Endometrial microvascular endothelial cells (primary cell): ENCODE data around the gene SLC8A1. TPM values are rescaled to one million over a fixed set of nuclear protein-coding genes. Genes with fewer than 3 reads are reported as not detected.

ENCODE experiments used
- in situ Hi-C: cut with HindIII; loops from 2 replicates; pipeline ENCODE4 v1.10.0; 2017; ENCODE audit warnings: low sequenced_read_pairs, low pct_unique_long_range_greater_than_20kb; ENCODE audit errors: inconsistent ontology term
- total RNA-seq: library from RNA; depleted of rRNA; stranded (reverse); fragments of >200 nt; gene quantifications from one replicate; pipeline ENCODE4 v1.2.3, GENCODE V29; 2015; ENCODE audit errors: inconsistent ontology term

SLC8A1 gene
- total RNA-seq, 1 donor from 2014 or later = 0.28 TPM

GRCh38 chr2:40432921-40433483 lies 18.9 kb downstream of the SLC8A1 start:
- in situ Hi-C loops = no loop called here

DNA sequence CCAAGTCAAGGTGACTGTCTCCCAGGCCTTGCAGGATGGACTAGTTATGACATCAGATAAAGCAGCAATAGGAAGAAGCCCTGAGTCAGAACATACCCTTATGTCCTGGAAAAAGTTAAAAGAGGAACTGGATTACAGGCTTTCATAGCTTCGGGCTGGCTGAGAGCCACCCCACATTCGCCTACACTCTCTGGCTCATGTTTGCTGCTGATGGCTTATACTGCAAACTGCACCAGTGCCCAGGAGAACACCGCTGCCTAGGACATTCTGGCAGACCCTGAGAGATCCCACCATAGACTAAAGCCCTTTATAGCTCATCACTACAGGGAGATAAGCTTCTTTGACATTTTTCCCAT lies 20.3 kb downstream of the SLC8A1 start:
- in situ Hi-C loops = no loop called here

DNA sequence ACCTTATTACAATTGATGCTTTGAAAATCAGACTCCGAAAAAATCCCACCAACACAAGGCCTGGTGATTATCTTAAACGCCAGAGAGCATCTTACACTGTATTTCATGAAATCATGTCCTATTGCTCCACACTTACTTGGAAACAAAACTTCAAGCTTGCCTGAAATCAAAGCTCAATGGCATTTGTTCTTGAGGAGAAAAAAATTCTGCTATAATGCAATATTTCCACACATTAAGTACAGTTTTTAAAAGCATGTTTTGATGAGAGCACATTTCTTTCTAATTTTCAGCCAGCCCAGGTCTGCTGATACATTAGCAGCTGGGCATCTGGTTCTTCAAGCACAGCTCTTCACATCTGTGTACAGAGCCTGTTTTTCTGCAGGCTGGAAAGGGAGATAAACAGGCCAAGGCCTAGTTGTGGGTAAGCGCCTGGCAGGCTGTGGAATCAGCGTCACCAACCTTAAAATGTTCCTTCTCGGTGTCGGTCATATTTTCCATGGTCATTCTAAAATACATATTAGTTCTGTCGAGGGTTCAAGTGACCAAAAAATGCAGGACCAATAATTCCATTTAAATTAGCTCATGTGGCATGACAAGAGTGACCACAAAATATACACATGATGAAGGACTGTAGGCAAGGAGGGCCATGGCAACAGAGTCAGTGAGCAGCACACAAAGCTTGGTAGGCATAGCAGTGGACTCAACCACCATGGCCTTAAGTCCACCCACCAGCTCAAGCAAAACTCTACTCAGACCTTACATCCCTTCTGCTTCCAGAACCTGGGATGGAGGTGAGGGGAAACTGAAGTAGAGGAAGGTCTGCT lies 20.9 kb downstream of the SLC8A1 start:
- in situ Hi-C loops = no loop called here

DNA sequence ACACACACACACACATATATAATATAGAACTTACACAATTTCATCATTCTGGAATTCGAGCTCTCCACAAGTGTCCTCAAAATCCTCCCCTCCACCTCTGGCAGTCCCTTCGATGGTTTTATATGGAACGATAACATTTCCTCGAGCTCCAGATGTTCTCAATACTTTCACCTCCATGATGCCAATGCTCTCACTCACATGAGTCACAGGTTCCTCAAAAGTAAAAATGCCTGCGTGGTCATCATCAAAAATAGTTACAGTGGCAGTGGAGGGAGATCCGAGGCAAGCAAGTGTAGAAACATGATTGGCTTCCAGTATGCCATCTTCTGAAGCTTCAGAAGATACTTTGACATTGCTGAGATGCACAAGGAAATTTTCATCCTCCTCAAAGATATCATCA lies 23.5 kb downstream of the SLC8A1 start:
- in situ Hi-C loops = no loop called here

DNA sequence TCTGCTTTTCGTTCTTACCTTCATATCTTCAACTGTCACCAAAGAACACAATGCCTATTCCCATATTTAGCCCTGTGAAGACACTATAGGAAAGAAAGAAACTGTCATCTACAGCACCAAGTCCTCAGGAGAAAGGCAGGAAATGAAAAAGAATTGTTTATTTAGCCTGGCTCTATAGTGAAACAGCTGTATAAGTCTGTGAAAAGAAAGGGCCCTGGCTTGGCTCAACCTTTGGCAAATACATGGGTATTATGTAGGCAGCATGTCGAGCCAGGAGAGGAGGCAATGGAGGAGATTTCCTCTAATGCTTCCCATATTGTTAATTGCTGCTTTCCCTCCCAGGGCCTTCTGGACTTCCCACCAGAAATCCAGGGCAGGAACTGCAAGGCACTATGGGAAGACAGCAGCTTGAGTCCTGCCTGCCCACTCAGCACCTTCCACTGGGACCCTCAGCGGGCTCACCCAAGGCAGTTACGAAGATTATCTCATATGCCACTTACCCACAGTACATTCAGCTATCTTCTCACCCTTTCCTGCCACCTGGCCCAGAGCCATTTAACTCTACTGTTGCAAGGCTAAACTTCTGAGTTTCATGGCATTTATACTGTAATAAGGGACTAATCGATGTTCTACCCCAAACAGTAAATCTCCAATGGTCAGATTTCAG lies 30.1 kb downstream of the SLC8A1 start:
- in situ Hi-C loops = no loop called here

GRCh38 chr2:40420478-40420877 lies 31.4 kb downstream of the SLC8A1 start:
- in situ Hi-C loops = no loop called here

DNA sequence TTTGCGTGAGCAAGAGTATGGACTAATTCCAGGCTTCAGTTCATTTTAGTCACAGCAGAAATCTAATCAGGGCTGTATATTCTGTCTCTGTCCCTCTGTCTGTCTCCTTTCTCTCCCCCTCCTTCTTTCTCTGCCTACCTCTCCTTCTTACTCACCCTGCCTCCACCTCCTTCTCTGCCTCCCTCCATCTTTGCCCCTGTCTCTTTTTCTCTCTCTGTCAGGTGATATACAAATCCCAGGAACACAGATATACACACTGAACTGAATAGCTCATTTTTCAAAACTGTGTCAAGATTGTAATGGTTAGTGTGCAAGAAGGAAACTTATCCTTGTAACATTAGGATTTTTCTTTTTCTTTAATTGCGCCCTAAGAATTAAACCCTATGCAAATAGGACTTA lies 32.5 kb downstream of the SLC8A1 start:
- in situ Hi-C loops = no loop called here

DNA sequence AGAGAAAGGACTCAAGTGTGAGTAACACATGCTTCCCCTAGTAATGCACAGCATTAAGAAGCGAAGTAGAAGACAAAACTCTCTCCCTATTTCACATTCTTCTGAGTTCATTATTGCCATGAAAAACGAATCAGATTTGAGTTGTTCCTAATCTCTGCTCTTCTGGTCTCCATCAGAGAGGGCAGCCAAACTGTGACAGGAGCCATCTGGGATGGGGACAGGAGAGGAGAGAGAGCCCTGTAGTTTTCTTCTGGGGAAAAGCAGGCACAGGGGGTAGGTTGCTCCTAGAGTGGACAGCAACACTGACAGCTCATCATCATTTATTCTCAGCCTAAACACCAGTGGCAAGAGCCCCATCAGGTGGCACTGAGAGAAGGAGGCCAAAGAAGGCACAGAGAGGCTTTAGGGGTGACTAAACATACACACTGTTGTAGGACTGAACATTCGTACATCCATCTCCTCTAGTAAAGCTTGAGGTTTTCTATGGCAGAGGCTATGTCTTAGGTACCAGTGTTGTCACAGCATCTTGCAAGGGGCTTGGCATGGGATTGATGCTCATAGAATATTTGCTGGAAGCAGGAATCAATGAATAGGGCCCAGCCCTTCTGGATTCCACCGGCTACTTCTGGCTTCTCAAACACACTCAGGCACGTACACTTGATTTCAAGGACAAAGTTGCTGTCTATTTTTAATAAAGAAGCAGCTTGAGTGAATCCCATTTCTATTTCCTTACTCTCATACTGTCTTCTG lies 33.1 kb downstream of the SLC8A1 start:
- in situ Hi-C loops = no loop called here

DNA sequence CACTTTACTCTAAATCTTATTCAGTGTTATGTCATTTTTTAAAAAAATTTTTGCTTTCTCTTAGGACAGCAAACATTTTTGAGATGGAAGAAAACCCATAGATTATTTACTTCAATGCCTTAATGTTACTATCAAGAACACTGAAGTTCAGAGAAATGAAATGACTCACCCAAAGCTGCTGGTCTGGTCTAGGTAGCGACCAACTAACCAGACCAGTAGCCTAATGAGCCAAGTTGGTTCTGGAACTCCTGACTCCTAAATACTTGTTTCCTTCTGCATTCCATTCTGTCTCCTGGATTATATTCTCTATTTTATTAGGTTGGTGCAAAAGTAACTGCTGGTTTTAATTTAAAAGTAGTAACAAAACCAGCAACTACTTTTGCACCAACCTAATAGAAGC lies 35.4 kb downstream of the SLC8A1 start:
- in situ Hi-C loops = no loop called here

DNA sequence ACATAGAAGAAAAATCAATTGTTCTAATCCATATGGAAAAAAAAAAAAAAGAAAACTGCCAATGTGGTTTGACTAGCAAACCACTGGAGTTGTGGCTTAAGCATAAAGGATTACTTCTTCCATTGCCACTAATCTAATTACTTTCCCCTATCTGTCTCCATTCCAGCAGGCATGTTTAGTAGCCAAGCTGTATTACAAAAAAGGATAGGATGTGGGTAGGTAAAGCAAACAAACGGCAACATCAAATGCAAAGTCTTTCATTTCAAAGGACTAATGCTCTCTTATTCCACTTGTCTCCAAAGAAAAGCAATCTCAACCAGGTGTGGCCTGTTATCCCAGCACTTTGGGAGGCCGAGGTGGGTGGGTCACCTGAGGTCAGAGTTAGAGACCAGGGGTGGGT lies 36.5 kb downstream of the SLC8A1 start:
- in situ Hi-C loops = no loop called here

DNA sequence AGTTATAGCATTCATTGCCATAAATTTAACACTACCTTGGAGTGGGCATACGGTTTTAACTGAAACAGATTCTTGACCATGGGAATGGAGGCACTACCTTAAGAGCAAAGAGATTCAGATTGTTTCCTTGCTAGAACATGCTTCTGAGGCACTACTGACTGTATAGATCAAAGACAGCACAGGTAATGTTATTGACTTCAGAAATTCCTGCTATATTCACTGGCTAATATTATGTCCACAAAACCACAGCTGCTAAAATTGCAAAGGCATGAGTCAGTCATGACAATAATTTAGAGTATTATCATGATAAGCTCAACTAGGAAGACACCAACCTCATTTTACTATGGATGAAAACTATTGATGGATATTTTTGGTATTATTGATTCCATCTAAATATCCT lies 39.4 kb downstream of the SLC8A1 start:
- in situ Hi-C loops = no loop called here

DNA sequence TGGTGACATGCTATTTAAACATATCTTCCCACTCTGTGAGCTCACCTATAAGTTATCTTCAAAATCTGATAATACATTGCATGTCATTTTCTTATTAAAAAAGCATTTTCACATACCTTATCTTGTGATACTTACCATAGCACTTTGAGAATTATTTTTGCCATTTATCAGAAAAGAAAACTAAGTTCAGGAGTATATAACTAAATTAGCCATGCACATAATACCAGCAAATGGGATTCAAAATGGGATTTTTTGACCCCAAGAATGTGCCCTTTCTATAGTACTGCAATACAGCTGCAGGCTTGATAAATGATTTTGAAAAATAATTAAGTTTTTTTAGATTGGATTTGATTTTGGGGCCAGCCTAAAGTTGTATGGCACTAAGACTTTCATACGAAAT lies 41.2 kb downstream of the SLC8A1 start:
- in situ Hi-C loops = no loop called here

- in situ Hi-C loops = no loop called here
Observed at GRCh38 chr2:40409734-40410133, 42.2 kb downstream of the SLC8A1 start.

GRCh38 chr2:40406485-40407289 lies 45.2 kb downstream of the SLC8A1 start:
- in situ Hi-C loops = no loop called here

DNA sequence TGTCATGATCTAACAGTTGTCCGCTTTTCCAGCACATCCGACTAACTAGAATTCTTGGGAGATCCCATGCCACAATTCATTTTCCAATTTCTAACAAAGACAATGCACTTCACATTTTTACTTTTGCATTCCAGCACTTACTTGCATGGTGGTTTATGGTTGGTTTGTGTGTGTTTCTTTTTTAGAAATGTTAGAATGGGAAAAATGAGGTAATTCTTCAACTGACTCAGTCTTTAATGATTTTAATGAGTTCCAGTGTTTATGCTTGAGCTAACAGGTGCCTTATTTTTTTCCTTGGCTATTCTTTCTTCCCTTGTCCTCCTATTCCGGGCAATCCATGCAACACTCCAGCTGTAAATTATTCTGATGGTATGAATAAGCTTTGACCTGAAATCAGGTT lies 46.4 kb downstream of the SLC8A1 start:
- in situ Hi-C loops = no loop called here

DNA sequence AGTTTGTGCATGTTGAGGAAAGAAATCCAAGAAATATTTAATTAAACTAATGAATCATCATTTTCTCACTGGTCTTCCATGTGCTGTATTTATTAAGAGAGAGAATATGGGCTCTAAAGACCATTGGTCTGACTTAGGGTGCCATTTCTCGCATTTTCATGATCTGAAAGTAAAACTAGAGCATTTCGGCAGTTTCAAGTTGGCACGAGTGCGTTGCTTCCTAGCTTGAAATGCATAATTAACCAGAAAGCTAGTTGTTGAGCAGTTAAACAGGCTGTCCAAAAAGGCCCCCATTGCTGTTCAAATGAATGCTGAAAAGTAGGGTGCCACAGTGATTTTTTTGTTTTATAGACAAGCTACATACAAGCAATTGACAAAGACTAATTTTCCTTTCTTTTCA lies 47.4 kb downstream of the SLC8A1 start:
- in situ Hi-C loops = no loop called here

GRCh38 chr2:40403233-40403836 lies 48.6 kb downstream of the SLC8A1 start:
- in situ Hi-C loops = no loop called here

DNA sequence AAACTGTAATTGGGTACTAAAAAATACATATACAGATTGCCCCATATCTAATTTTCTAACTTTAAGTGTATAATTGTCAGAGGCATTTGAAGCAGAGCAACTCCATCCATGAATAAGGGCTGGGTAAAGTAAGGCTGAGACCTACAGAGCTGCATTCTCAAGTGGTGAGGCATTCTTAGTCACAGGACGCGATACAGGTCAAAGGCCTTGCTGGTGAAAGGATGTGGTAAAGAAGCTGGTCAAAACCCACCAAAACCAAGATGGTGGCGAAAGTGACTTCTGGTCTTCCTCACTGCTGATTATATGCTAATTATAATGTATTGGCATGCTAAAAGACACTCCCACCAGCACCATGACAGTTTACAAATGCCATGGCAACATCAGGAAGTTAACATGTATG lies 50.0 kb downstream of the SLC8A1 start:
- in situ Hi-C loops = no loop called here
